Posterior vena cava (tissue), 2 donors: ENCODE measurements around the gene SHISA9. TPM values are rescaled to one million over a fixed set of nuclear protein-coding genes. Genes with fewer than 3 reads are reported as not detected.

Experiments
- DNase-seq: peaks from one replicate; pipeline ENCODE4 v3.0.0-alpha.2; 2020; ENCODE audit warnings: low spot score
- intact Hi-C, 2 donors: fragments of 100-400 bp; cut with DNase I; formaldehyde crosslinking; loops; one replicate each; pipeline versions ENCODE4 v1.14.1 to v1.14.2; 2022 to 2023
- total RNA-seq, 2 donors: library from RNA; stranded (reverse); fragmentation: NEBNext Ultra II Directional; extraction: Animal tissue kit (Norgen Biotek cat#: 25700); gene quantifications; one replicate each; pipeline ENCODE4 v1.2.1, GENCODE V29; 2021
- donor health status: DM: yes; HTN: yes; CAD: no.
- donor health status: DM: yes; HTN: yes; CAD: no.

Gene SHISA9
- total RNA-seq, 2 donors from 2014 or later = 0.14 TPM; not detected in 1

GRCh38 chr16:13099822-13100221 lies 198.4 kb downstream of the SHISA9 start:
- intact Hi-C loops = no loop called here

GRCh38 chr16:13100970-13101369 lies 199.6 kb downstream of the SHISA9 start:
- no peak for DNase-seq
- intact Hi-C loops = no loop called here

More at GRCh38 chr16:13099822-13100221, 198.4 kb downstream of the SHISA9 start:
- no peak for DNase-seq

GRCh38 chr16:13101828-13102227 lies 200.4 kb downstream of the SHISA9 start:
- intact Hi-C loops = no loop called here

GRCh38 chr16:13102401-13102800 lies 201.0 kb downstream of the SHISA9 start:
- intact Hi-C loops = no loop called here
- no peak for DNase-seq

More at GRCh38 chr16:13101828-13102227, 200.4 kb downstream of the SHISA9 start:
- DNase-seq = no peak

- DNase-seq = no peak
- intact Hi-C loops = no loop called here
These were observed 202.6 kb downstream of the SHISA9 start for GRCh38 chr16:13103831-13104530.

GRCh38 chr16:13104772-13105171 lies 203.4 kb downstream of the SHISA9 start:
- intact Hi-C loops = no loop called here
- no peak for DNase-seq

GRCh38 chr16:13105427-13105826 lies 204.0 kb downstream of the SHISA9 start:
- intact Hi-C loops = no loop called here

GRCh38 chr16:13106464-13106863 lies 205.1 kb downstream of the SHISA9 start:
- no peak for DNase-seq
- intact Hi-C loops = no loop called here

More at GRCh38 chr16:13105427-13105826, 204.0 kb downstream of the SHISA9 start:
- DNase-seq = no peak

GRCh38 chr16:13108126-13108525 lies 206.7 kb downstream of the SHISA9 start:
- DNase-seq = no peak
- intact Hi-C loops = loop anchor here in 1 of 2 donors (2.0 kb wide), 1 partner anchor 77 kb away; no protein-coding TSS in a partner anchor

GRCh38 chr16:13109171-13109570 lies 207.8 kb downstream of the SHISA9 start:
- intact Hi-C loops = loop anchor here in 1 of 2 donors (2.0 kb wide), 1 partner anchor 76 kb away; no protein-coding TSS in a partner anchor
- DNase-seq = no peak

GRCh38 chr16:13110124-13110796 lies 208.9 kb downstream of the SHISA9 start:
- intact Hi-C loops = no loop called here
- no peak for DNase-seq

GRCh38 chr16:13111747-13112146 lies 210.3 kb downstream of the SHISA9 start:
- DNase-seq = no peak
- intact Hi-C loops = no loop called here

GRCh38 chr16:13113741-13114140 lies 212.3 kb downstream of the SHISA9 start:
- intact Hi-C loops = no loop called here
- DNase-seq = no peak

GRCh38 chr16:13118091-13118490 lies 216.7 kb downstream of the SHISA9 start:
- intact Hi-C loops = no loop called here
- DNase-seq = no peak

GRCh38 chr16:13120091-13120490 lies 218.7 kb downstream of the SHISA9 start:
- intact Hi-C loops = no loop called here
- DNase-seq = no peak

GRCh38 chr16:13120557-13120956 lies 219.2 kb downstream of the SHISA9 start:
- no peak for DNase-seq
- intact Hi-C loops = no loop called here

GRCh38 chr16:13123991-13124390 lies 222.6 kb downstream of the SHISA9 start:
- intact Hi-C loops = no loop called here
- no peak for DNase-seq

GRCh38 chr16:13127144-13127543 lies 225.7 kb downstream of the SHISA9 start:
- DNase-seq = no peak
- intact Hi-C loops = no loop called here

- intact Hi-C loops = no loop called here
- no peak for DNase-seq
These were observed 229.2 kb downstream of the SHISA9 start for GRCh38 chr16:13130586-13130985.

- no peak for DNase-seq
These were observed 233.4 kb downstream of the SHISA9 start for GRCh38 chr16:13134836-13135235.

GRCh38 chr16:13136901-13137300 lies 235.5 kb downstream of the SHISA9 start:
- no peak for DNase-seq
- intact Hi-C loops = no loop called here

More at GRCh38 chr16:13134836-13135235, 233.4 kb downstream of the SHISA9 start:
- intact Hi-C loops = no loop called here
